NT2/D1 (cell line): ENCODE data around the gene PWWP2A.

Experiments
- SUZ12 ChIP-seq: IDR thresholded peaks from 2 replicates; pipeline ENCODE4 v1.6.1; 2011; ENCODE audit not compliant: insufficient read length, insufficient read depth; ENCODE audit errors: extremely low read depth
- YY1 ChIP-seq: IDR thresholded peaks from 2 replicates; pipeline ENCODE4 v1.6.1; 2011; ENCODE audit not compliant: insufficient read length, insufficient read depth
- ZNF274 ChIP-seq: IDR thresholded peaks from 2 replicates; pipeline ENCODE4 v1.6.1; 2011; ENCODE audit warnings: mild to moderate bottlenecking, low read depth, low read length

- no peak for TF ChIP-seq YY1
- no peak for TF ChIP-seq SUZ12
- no peak for TF ChIP-seq ZNF274
These were observed 47.7 kb downstream of the PWWP2A start for GRCh38 chr5:160071516-160071915.
